Neural progenitor cell (in vitro differentiated cells): Measurements from ENCODE around the gene P2RY6.

Source experiments
- EZH2phosphoT487 ChIP-seq: fragments of 200-600 bp; sonication (generic); IDR thresholded peaks from 2 replicates; pipeline ENCODE4 v1.6.1; 2017; ENCODE audit warnings: antibody characterized with exemption
- TF ChIP-seq, protein P1 (sequence below): fragments of 200-600 bp; sonication (generic); IDR thresholded peaks from 2 replicates; pipeline ENCODE4 v1.5.1; 2017; ENCODE audit warnings: antibody characterized with exemption, mild to moderate bottlenecking

DNA sequence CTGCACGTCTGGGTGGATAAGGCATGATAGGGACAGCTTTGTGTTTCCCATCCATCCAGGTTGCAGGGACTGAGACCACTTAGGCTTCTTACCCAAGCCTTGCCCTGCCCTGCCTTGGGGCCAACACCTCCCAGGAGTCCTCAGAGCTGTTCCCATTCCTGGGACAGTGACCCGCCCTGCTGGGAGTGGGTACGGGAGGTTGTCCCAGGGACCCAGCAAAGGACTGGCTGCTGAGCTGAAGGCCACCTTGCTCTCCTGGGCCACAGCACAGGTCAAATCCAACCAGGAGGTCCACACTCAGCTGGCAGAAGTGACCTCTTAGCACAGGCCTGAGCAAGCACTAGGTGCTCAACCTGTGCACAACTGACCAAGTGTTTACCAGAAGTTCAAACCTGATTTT lies 19.1 kb downstream of the P2RY6 start:
- TF ChIP-seq EZH2phosphoT487 = no peak
- TF ChIP-seq, protein P1, sequence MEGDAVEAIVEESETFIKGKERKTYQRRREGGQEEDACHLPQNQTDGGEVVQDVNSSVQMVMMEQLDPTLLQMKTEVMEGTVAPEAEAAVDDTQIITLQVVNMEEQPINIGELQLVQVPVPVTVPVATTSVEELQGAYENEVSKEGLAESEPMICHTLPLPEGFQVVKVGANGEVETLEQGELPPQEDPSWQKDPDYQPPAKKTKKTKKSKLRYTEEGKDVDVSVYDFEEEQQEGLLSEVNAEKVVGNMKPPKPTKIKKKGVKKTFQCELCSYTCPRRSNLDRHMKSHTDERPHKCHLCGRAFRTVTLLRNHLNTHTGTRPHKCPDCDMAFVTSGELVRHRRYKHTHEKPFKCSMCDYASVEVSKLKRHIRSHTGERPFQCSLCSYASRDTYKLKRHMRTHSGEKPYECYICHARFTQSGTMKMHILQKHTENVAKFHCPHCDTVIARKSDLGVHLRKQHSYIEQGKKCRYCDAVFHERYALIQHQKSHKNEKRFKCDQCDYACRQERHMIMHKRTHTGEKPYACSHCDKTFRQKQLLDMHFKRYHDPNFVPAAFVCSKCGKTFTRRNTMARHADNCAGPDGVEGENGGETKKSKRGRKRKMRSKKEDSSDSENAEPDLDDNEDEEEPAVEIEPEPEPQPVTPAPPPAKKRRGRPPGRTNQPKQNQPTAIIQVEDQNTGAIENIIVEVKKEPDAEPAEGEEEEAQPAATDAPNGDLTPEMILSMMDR = no peak
